ENCODE measurements around the gene POLL.

Gene POLL

DNA sequence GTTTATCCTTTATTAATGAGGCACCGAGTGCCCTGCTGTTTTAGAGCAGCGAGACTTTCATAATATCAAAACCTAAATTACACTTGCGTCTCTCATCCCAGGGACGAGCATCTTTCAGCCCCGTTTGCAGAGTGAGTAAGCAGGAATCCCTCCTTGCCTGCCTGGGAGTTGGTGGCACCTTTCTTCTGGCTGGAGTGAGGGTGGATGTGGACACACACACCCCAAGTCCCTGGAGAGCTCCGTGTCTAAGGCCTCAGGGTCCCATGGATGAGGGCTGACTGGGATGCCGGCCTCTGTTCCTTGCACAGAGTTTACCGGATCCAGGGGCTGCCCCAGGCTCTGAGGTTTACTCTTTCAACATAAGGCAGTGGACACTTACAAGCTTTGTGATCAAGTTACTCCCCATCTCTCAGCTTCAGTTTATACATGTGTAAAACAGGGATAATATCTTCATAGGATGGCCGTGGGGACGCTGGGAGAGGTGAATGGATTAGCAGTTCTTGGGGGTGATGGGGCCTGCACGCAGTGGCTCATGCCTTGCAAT, 24.5 kb downstream of the POLL start:
- no peak overlapping the region for H3K4me3 ChIP-seq (ENCODE audit: low read depth, low read length)
- no peak for DNase-seq (ENCODE audit: low read depth)

DNA sequence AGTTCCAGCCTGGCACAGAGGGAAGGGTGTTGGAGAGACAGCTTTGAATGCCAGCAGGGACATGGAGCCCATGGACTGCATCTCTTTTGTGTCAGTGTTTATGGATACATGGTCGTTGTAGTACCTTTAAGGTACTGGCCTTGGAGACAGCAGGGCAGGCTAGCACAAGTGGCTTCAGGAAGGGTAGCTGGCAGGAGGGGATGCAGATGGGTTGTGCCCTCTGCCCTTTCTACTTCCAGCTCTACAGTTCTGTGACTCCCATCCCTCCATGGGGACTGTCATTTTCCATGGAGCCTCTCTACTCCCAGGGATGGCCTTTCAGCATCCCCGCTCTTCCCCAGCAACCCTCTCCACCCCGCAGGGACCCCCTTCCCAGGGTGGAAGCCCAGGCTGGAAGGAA, 25.1 kb downstream of the POLL start:
- no peak overlapping the region for H3K4me3 ChIP-seq (ENCODE audit: low read depth, low read length)
- no peak for DNase-seq (ENCODE audit: low read depth)

DNA sequence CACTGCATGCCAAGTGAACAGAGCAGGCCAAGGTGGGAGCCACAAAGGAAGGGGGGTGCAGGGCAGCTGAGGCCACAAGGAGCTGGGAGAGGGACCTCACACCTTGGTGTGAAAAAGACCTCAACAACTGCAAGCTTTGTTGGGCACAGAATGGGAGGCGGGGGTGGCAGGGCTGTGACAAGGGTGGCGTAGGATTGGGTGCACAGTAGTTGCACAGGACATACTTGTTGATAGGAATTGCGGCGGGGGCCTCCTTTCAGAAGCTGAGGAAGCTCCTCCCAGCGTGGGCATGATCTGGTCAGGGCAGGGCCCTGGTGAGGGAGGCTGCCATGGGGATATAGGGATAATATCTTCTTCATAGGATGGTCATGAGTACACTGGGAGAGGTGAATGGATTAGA, 25.8 kb downstream of the POLL start:
- DNase-seq (ENCODE audit: low read depth): no peak

DNA sequence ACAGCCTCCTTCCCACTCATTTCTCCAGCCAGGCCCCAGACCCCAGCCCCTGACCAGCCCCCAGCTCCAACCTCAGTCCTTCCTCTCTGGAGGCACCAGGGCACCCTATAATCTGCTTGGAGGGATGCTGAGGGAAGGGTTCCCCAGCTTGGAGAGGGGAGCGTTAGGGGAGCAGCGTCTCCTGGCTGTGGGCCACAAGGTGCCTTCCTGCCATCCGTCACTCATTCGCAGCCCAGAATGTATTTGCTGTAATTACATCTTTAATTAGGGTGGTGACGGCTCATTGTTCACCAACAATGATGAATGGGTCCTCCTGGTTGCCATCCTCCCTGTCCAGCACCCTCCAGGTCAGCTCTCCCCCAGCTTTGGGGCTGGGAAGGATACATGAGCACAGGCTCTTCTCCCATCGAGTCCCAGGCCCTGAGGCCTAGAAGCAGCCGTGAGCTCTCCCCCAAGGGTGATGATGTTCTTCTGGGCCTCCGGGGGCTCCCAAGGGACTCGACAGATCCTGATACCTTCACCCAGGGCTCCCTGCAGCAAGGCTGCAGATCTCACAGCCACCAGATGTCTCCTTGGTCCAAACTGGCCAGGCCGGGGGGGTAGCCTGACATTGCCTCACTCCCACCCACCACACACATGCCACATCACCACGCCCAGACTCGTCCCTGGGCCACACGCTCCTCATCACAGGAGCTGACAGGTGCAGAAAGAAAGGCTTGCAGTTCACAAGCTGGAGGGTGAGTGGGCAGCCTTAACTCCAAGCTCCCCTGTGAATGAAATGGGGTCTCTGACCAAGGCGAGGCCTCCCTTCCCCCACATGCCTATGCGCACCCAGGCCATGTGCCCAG, 26.8 kb downstream of the POLL start:
- no peak for DNase-seq (ENCODE audit: low read depth)
- H3K4me3 ChIP-seq (ENCODE audit: low read depth, low read length): no peak overlapping the region

More for the DNA sequence above, 25.8 kb downstream of the POLL start:
- no peak overlapping the region for H3K4me3 ChIP-seq (ENCODE audit: low read depth, low read length)

DNA sequence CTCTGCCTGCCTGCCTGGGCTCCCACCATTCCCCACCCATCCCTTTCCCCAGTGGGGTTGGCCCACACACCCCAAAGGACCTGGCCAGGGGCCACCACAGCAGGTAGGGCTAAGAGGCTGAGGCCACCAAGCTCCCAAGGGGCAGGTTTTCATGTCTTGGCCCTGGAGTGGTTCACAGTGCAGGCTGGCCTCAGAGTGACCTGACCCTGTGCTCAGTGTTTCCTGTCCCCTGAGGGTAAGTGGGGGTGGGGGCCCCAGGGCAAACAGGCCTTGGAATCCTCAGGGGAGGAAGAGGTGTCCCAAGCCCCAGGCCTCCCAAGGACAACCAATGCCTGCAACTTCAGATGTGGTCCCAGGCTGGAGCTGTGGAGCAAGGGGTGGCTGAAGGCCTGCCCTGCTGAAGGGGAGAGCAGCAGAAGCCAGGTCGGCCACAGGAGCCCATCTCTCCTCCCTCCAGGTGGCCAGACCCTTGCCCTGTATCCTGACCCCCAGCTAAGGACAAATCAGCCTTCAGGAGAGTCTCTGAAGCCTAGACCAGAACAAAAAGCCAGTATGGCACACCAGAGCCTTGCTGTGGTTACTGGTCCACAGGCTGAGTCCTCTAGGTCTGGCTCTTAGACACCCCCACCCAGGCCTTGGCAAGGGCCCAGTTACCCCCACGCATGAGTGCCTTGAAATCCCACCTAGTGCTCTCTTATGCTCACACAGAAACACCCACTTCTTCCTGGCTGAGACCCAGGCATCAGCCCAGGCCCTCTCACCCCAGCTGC, 27.6 kb downstream of the POLL start:
- DNase-seq (ENCODE audit: low read depth): no peak
- no peak overlapping the region for H3K4me3 ChIP-seq (ENCODE audit: low read depth, low read length)

DNA sequence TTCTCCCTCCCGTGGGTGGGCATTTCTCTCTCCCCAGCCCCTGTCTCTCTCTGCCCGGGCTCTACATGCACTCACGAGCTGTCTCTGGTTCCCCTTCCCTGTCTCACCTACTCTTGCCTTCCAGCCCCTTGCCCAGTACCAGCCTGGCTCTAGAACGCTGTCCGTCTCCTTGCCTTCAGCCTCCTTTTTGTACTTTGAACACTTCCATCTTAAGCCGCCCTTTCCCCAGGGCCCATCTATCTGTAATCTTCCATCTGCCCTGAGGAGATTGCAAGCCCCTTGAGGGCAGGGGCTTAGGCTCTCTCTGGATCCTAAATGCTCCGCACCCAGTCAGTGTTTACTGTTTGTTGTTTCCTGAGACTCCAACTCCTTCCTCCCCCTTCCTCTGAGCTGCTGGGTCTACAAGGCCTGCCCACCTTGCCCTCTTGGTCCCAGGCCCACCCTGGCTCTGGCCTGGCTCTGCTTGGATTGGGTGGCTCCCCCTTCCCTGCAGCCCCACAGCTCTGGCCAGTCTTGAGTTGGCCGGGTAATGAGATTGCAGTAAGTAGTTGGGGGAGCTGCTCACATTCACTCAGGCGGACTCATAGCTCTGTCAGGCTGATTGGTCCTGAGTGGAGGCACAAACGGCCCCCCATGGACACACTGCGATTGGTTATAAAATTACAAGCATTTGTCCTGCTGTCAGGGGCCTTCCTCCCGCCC, 28.3 kb downstream of the POLL start:
- no peak for DNase-seq (ENCODE audit: low read depth)

DNA sequence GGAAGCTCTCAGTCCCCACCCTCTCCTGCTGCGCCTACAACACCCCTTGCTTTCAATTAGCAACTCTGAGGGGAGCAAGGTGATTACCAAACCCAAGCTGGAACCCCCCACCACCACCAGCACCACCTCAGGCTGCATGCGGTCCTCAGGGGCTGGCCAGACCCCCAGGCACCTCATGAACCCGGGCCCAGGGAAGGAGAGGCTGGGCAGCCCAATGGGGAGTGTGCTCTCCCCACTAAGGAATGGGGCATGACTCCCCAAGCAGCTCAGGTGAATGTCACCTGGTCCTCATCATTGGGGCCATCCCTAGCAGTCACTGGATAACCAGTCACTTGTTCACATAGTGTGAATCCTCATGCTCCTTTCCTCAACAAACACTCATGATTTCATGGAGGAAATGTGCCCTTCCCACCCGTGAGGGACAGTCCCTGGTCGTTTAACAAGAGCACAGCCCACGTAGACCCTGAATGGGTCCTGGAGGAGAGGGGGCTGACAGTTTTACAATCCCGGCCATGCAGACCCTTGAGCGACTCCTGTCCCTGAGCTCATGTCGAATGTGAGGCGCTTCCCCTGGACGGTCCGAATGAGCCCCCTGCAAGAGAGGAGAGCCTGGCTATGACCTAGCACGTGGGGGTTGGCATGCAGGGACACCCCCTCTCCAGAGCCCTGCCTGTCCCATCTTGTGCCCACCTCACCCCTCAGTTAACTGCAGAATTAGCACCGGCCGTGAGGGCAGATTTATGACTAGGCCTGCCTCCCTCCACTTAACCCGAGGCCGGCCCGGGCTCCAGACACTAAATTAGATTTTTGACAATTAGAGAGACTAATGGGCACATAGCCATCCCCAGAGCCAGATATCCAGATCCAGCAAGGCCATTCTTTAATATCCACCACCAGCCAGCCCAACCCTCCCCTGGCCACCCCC, 29.1 kb downstream of the POLL start:
- DNase-seq (ENCODE audit: low read depth): no peak
- H3K4me3 ChIP-seq (ENCODE audit: low read depth, low read length): no peak overlapping the region

More for the DNA sequence above, 28.3 kb downstream of the POLL start:
- no peak overlapping the region for H3K4me3 ChIP-seq (ENCODE audit: low read depth, low read length)

DNA sequence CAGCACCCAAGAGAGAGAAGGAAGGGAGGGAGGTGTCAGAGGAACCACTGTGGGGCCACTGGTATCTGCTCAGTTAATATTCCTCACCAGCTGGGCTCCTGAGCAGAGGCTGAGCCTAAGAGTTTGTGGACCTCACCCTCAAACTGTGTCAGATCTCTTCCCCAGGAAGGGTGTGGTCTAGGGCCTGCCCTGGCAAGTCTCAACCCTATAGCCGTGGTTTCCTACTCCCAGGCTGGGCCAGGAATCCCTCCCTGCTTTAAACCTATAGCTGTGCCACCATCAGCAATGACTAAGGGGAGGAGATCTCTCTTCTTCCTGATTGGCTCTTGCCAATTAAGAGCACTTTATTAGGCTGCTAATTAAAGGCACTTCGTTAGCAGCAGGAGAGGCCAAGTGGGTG, 29.9 kb downstream of the POLL start:
- H3K4me3 ChIP-seq (ENCODE audit: low read depth, low read length): no peak overlapping the region

DNA sequence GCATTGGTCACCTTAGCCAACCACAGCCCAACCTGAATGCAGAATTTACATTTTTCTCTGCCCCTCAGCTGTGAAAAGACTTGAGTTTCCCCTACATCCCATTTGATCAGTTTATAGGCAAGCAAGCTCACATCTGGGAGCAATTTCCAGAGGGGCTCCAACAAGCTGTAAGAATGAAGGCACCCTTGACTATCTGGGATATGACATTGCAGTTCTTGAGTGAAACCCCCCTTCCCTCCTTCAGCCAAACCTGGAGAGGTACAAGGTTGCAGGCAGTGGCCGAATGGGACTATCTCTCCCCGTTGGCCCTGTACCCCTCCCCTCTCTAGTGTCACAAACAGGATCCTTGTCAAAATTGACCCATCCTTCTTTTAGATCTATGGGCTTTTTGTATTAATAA, 30.5 kb downstream of the POLL start:
- H3K4me3 ChIP-seq (ENCODE audit: low read depth, low read length): no peak overlapping the region
- no peak for DNase-seq (ENCODE audit: low read depth)

More for the DNA sequence above, 29.9 kb downstream of the POLL start:
- DNase-seq (ENCODE audit: low read depth): no peak

DNA sequence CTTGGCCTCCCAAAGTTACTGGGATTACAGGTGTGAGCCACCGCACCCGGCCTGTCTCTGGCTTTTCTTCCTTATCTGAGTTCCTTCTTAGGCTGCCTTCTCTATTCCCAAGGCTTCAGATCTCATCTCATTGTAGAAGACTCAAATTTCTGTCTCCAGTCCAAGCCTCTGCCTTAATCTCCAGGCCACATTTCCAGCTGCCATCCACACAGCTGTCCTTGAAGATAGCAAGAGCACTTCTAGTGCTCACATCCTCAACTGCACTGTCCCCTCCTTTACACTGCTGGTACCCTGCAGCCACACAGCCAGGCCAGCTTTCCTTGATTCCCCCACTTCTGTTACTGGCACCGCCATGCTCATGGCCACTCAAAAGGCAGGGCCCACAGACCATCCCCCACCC, 35.6 kb downstream of the POLL start:
- no peak overlapping the region for H3K4me3 ChIP-seq (ENCODE audit: low read depth, low read length)
- DNase-seq (ENCODE audit: low read depth): no peak

DNA sequence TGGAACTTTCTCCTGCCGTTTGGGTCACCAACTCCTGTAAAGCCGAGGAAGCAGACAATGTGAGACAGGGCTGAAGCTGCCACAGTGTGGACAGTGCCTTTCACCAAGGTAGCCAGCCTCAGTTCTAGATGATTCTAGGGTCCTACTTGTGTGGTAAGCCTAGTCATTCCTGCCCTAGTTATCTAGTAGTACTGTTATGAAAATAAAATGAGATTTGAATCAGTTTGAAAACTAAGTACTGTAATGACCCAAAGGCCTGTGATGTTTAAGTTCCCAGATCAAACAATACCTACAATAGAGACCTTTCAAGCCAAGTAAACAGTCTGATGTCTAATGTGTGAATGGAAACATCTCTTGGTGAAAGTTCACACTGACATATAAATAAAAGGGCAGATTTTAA, 37.1 kb downstream of the POLL start:
- H3K4me3 ChIP-seq (ENCODE audit: low read depth, low read length): no peak overlapping the region
- DNase-seq (ENCODE audit: low read depth): no peak

DNA sequence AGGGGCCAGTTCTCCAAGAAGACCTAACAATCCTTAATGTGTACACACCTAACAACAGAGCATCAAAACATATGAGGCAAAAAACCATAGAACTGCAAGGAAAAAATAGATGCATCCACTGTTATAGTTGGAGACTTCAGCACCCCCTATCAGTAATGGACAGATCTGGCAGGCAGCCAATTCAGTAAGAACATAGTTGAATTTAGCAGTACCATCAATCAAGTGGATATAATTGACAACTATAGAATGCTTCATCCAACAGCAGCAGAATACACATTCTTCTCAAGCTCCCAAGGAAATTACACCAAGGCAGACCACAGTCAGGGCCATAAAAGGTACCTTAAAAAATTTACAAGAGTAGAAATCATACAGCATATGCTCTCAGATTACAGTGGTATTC, 42.2 kb downstream of the POLL start:
- no peak overlapping the region for H3K4me3 ChIP-seq (ENCODE audit: low read depth, low read length)
- DNase-seq (ENCODE audit: low read depth): no peak

DNA sequence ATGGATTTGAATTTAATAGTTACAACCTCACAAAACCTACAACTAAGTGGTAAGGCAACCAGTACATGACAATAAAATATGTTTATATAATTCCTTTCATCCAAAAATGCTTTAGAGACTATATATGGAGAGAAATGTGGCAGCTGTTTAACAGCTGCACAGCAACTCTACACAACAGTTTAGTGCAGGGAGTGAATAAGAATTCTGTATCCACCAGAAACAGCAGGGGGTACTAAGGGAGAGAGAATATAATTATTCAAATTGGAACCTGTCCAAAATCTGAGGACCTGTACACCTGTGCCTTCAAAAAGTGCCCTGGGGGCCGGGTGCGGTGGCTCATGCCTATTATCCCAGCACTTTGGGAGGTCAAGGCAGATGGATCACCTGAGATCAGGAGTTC, 49.6 kb downstream of the POLL start:
- no peak for DNase-seq (ENCODE audit: low read depth)

DNA sequence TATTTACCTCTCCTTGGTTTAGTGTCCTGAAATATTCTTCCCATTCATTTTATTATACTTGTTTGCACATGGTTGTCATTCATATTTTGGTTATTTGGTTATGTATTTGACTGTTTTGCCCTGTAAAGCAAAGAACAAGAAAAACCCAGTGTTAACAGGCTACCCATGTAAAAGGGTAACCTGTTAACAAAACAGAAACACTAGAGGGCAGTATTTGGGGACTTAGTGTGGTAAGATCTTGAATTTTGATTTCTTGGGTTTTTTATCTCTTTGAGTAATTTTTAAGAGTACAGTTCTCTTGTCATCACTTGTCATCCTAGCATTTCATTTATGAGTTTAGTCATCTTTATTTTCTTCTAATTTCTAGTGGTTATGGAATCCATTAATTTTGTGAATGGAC, 51.3 kb downstream of the POLL start:
- no peak for DNase-seq (ENCODE audit: low read depth)
- no peak overlapping the region for H3K4me3 ChIP-seq (ENCODE audit: low read depth, low read length)

More for the DNA sequence above, 49.6 kb downstream of the POLL start:
- H3K4me3 ChIP-seq (ENCODE audit: low read depth, low read length): no peak overlapping the region

DNA sequence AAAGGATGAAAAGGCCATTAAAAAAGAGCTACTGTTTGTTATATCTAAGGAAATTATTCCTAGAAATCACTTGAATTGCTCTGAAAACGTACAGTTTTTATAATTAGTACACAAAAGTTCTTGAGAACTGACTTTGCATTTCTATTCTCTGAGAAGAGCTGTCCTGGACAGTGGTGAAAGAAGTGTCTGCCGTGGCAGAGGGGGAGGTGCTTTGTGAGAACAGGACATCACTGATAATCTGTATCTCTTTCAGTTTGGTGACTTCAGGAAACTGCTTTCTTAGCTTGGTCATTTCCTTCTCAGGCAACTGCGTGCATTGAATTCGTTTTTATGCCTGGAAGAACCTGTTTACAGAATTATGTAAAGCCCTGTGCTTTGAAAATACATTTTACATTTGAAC, 52.1 kb downstream of the POLL start:
- DNase-seq (ENCODE audit: low read depth): no peak
- H3K4me3 ChIP-seq (ENCODE audit: low read depth, low read length): no peak overlapping the region

DNA sequence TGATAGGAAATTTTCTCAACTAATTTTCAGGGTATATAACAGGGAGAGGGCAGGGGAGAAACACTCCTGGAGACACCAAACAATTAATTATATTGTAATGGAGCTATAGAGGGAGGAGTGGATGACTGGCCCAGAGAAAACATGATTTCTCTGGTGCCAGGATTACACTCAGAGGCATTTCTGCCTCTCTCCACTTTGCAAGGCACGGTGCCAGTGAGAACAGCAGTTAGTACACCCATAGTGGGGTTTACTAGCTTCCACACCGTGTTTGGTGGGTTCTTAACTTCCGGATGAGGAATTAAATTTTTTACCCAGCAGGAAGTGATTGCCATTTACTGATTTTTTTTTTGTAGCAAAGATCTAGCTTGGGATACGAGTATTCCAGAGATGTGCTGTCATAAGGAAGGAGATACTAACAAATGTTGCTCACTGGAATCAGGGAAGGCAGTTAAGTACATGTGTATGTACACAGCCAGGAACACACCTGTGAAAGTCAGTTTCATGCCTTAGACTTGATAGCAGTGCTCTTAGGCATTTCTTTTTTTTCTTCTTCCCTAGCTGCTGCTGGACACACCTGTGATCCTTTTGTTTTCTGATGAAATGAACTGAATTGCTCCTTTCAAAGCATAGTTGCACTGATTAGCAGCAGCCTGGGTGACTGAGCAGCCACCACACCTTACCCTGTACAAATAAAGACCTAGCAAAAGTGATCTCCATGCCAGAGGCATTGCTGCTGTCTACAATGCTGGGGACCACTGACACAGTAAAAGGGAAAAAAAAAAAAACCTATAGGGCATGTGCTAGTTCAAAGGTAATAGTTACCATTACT, 58.1 kb downstream of the POLL start:
- H3K4me3 ChIP-seq (ENCODE audit: low read depth, low read length): no peak overlapping the region

DNA sequence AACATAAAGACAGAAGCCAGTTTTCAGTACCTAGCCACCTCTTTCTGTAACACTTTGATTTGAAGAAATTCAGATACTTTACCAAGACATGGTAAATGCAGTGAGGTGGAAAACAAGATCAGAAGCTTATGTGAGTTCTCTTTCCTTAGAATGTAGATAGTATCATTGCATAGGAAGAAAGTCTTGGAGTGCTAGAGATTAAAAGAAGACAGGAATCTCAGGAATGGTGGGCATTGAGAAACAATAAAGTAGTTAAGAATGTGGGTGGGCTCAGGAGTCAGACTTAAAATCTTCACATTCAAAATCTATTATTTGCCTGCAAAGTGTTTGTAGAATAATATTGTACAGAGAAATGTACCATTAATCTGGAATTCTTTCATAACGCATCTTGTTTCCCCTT, 58.9 kb downstream of the POLL start:
- no peak for DNase-seq (ENCODE audit: low read depth)
- no peak overlapping the region for H3K4me3 ChIP-seq (ENCODE audit: low read depth, low read length)

More for the DNA sequence above, 58.1 kb downstream of the POLL start:
- DNase-seq (ENCODE audit: low read depth): no peak
